Measurements from ENCODE around the gene IFNLR1.

- TF ChIP-seq ZNF274 (IDR thresholded peaks at IDR 0.05; ENCODE audit: borderline replicate concordance, low read depth, low read length), result no peak
- TF ChIP-seq SUPT5H (IDR thresholded peaks at IDR 0.05), result no peak
- TF ChIP-seq FOXK2 (conservative IDR thresholded peaks at IDR 0.05 in 1 of 2, IDR thresholded peaks at IDR 0.05 in 1 of 2; ENCODE audit: low read depth in 2 of 2), result no peak
- no peak for TF ChIP-seq HNRNPUL1 (IDR thresholded peaks at IDR 0.05; ENCODE audit: low read length)
- TF ChIP-seq XRCC5 (IDR thresholded peaks at IDR 0.05; ENCODE audit: low read depth, low read length), result no peak
- no peak for TF ChIP-seq BRD4 (IDR thresholded peaks at IDR 0.05)
- TF ChIP-seq SMARCC2 (IDR thresholded peaks at IDR 0.05; ENCODE audit: low read depth), result no peak
- no peak for TF ChIP-seq ATF2 (CRISPR knock-in tag; IDR thresholded peaks at IDR 0.05)
- TF ChIP-seq MBD2 (IDR thresholded peaks at IDR 0.05; ENCODE audit: borderline replicate concordance, low read depth), result no peak
- TF ChIP-seq NFE2 (IDR thresholded peaks at IDR 0.05; ENCODE audit: low read depth), result no peak
Observed at GRCh38 chr1:24109686-24110475, 77.2 kb downstream of the IFNLR1 start.

All from K562 (cell line).